C4-2B (cell line): ENCODE data around the gene NOC2L.
"Not testable (repeated sequence)": the region's sequence is repeated elsewhere in the genome, so short reads cannot be mapped to it uniquely, and the experiment has no call there.

Source experiments
- H3K27ac ChIP-seq: fragments of 450-650 bp; 2 replicates; pipeline ENCODE4 v1.5.1; 2017
- ZFX ChIP-seq: fragments of 450-650 bp; IDR thresholded peaks from 2 replicates; pipeline ENCODE4 v1.6.1; 2017
- TF ChIP-seq, protein P1 (sequence below): fragments of 450-650 bp; conservative IDR thresholded peaks from 2 replicates; pipeline ENCODE4 v1.5.1; 2017; ENCODE audit warnings: mild to moderate bottlenecking

Gene NOC2L

DNA sequence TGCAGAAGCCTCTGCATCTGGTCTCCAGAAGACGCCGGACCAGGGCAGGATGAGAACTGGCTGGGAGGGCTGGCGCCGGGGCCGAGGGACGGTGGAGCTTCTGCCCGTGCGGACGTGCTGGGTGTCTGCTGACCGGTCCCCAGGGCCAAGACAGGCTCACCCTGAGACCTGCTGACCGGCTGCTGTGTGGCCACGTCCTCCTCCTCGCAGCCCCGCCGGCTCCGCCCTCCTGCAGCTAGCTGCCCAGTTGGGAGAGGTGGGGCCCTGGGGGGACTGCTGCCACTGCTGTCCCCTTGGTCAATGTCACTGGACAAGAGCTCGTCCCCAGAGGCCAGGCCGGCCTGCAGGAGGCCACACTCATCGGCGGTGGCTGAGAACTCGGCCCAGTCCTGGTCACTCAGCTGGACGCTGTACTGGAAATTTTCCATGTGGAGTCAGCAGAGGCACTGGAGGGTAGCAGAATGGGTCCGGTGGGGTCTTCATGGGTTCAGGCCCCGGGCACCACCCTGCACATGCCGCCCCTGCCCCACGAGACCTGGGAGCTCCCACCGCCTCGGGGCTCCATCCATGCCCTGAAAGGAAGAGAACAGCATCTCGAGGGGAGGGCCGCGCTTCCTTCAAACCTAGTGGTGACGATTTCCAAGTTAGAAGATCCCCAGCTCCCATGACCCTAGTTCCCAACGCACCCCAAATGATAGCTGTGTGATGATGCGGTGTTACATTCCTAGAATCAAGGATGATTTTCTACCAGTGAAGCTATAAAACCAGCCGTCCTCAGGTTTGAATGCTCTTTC, 21.7 kb upstream of the NOC2L start:
- TF ChIP-seq, protein P1, sequence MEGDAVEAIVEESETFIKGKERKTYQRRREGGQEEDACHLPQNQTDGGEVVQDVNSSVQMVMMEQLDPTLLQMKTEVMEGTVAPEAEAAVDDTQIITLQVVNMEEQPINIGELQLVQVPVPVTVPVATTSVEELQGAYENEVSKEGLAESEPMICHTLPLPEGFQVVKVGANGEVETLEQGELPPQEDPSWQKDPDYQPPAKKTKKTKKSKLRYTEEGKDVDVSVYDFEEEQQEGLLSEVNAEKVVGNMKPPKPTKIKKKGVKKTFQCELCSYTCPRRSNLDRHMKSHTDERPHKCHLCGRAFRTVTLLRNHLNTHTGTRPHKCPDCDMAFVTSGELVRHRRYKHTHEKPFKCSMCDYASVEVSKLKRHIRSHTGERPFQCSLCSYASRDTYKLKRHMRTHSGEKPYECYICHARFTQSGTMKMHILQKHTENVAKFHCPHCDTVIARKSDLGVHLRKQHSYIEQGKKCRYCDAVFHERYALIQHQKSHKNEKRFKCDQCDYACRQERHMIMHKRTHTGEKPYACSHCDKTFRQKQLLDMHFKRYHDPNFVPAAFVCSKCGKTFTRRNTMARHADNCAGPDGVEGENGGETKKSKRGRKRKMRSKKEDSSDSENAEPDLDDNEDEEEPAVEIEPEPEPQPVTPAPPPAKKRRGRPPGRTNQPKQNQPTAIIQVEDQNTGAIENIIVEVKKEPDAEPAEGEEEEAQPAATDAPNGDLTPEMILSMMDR, result no peak
- TF ChIP-seq ZFX, result no peak
- H3K27ac ChIP-seq, result no peak overlapping the region

DNA sequence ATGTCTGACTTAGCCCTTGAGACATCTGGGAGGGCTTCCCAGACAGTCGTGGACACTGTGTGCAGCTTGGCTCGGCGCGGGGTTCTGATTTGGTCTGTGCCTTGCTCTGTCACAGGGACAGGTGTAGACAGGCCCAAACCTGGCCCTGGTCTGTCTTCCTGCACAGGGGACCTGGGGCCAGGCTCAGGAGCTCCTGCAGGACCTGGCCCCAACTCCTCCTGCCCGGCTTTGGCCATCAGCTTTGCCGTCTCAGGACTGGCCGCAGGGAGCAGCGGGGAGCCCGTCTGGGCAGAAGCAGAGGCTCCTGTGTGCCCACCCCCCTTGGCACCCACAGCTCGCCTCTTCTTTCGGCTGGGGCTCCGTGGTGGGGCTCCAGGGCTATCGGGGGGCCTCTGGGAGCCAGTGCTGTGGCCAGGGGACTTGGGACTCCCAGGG, 21.1 kb upstream of the NOC2L start:
- H3K27ac ChIP-seq, result no peak overlapping the region
- no peak for TF ChIP-seq ZFX
- TF ChIP-seq, protein P1, result no peak

DNA sequence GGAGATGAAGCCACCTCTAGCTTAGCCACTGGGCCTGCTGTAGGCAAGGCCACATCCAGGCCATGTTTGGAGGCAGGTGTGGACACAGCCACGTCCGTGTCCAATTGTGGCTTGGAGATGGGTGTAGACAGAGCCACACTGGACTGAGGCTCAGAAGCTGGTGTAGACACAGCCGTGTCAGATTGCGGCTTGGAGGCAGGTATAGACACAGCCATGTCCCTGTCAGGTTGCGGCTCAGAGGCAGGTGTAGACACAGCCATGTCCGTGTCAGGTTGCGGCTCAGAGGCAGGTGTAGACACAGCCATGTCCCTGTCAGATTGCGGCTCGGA, 20.7 kb upstream of the NOC2L start:
- no peak overlapping the region for H3K27ac ChIP-seq
- TF ChIP-seq, protein P1, result no peak
- no peak for TF ChIP-seq ZFX

DNA sequence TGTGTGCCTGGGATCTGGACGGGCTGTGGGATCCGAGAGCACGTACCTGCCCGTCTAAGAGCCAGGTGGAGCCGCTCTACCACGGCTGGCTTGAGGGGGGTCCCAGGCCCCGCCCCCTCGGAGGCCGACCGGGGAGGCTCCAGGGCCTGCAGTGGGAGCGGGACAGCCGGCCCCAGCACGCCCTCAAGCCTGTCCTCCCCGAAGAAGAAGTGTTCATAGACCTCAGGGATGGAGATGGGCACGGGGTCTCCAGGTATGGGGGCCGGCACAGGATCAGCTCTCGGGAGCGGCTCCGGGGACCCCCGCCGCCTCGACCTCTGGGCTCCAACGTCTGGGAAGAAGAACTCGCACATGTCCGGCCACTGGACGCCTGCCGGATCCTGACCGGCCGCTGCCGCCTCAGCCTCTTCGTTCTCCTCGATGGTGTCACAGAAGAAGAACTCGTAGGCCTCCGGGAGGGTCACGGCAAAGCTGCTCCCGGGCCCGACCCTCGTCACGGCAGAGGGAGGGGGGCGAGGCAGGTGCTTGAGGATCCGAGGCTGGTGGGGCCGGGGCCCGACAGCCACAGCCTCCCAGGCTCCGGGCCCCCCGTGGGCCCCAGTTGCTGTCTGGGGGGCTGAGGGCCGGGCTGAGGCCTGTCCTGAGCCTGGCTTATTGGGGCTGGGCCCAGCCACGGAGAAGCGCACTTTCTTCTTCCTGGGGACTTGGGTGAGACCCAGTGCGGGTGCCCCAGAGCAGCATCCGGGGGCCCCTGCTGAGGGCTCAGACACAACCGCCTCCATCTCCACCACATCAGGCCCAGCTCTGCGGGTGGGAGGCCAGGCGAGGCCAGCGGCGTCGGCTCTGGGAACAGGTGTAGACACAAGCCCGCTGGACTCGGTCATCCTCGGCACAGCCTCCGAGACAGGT, 20.0 kb upstream of the NOC2L start:
- TF ChIP-seq, protein P1, result no peak
- no peak for TF ChIP-seq ZFX
- no peak overlapping the region for H3K27ac ChIP-seq

DNA sequence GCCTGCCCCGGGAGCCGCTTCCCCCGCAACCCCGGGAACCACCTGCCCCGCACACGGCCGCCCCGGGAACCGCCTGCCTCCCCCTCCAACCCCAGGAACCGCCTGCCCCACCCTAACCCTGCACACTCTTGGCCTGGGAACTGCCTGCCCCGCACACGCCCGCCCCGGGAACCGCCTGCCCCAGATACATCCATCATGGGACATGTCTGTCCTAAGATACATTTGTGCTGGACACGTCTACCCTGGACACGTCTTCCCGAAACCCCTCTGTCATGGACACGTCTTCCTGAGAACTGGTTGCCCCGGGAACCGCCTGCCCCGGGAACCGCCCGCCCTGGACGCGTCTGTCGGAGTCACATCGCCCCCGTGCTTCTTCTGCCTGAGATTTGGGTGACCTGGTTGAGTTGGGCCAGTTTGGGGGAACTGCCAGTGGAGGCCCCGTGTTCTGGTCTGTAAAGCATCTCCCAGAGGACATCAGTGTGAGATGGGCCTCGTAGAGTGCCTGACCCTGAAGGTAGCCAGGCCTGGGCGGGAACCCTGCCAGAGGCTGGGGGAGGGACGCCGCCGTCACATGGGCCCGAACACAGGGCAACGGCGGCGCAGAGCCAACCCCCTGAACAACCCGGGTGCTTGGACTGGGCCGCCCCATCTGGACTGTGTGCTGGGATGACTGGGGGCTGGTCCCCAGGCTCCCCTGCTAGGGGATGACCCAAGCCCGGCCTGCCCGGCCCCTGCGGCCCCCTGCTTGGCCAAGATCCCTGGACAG, 19.2 kb upstream of the NOC2L start:
- TF ChIP-seq, protein P1, result no peak
- TF ChIP-seq ZFX, result no peak
- H3K27ac ChIP-seq, result no peak overlapping the region

DNA sequence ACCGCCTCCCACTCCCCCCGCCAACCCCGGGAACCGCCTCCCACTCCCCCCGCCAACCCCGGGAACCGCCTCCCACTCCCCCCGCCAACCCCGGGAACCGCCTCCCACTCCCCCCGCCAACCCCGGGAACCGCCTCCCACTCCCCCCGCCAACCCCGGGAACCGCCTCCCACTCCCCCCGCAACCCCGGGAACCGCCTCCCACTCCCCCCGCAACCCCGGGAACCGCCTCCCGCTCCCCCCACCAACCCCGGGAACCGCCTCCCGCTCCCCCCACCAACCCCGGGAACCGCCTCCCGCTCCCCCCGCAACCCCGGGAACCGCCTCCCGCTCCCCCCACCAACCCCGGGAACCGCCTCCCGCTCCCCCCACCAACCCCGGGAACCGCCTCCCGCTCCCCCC, 17.7 kb upstream of the NOC2L start:
- not testable (repeated sequence) for H3K27ac ChIP-seq

DNA sequence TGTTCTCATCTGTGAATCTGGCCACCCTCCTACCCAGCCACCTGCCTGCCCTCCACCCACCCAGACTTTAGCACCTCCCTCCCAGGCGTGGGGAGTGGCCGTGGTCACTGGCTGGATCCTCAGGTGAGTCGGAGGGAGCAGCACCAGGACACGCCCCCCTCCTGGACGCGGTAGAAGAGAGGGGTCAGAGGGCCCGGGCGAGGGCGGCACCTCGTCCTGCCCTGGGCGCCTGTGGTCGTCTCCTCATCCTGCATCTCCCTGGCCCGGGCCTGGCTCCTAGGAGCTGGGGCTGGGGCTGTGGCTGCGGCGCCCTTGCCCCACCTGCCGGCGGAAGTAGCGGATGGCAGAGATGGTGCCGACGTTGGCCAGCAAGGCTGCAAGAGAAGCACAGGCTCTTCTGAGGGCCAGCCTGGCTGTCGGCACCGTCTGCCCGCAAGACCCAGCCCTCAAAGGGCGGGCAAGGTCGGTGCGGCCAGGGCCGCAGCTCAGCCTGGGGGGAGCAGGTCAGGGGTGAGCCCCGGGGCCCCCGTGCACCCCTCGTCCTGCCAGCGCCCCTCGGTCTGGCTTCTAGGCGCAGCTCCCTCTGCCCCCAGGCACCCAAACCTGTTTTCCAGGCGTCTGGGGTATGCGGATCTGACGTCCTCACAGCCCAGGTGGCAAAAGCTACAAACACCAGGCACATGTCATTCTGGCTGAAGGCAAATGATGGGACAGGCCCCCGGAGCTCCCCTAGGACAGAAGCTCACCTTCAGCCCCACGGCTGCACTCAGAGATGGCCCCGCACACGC, 17.0 kb upstream of the NOC2L start:
- peak overlapping the region; percentile 82 for H3K27ac ChIP-seq
- TF ChIP-seq ZFX, result no peak
- TF ChIP-seq, protein P1, result peak; percentile 84
